ENCODE measurements around the gene SAA1. TPM values are rescaled to one million over a fixed set of nuclear protein-coding genes. Genes with fewer than 3 reads are reported as not detected.

Gene SAA1
- total RNA-seq: not detected in 2 replicates
- long read RNA-seq: 0 reads

GRCh38 chr11:18265949-18266348 is at the start of gene SAA1:
TSS of gene SAA1 (plus strand) at chr11:18266264. CDS start at chr11:18266888, 624 bp downstream.
- Mint-ChIP-seq H3K4me1 (ENCODE audit: low read depth) (peaks cover 3% of the 10 kb centered on the region), H3K36me3 (ENCODE audit: insufficient read depth) (no peaks in the 10 kb centered on the region), H3K9me3 (ENCODE audit: low read depth) (no peaks in the 10 kb centered on the region), H3K27me3 (peaks cover 3% of the 10 kb centered on the region), H3K27ac (no peak within 1 kb of the TSS), H3K4me3 (ENCODE audit: low read depth) (no peak within 1 kb of the TSS)
- no peak for DNase-seq (ENCODE audit: low spot score, unreplicated experiment)
- TF ChIP-seq CTCF (IDR thresholded peaks at IDR 0.05; ENCODE audit: unreplicated experiment): no peak

- H3K4me1 Mint-ChIP-seq (ENCODE audit: low read depth): no peaks in the 10 kb centered on the region
- H3K27me3 Mint-ChIP-seq: peaks cover 24% of the 10 kb centered on the region
- H3K36me3 Mint-ChIP-seq (ENCODE audit: insufficient read depth): no peaks in the 10 kb centered on the region
- H3K4me3 Mint-ChIP-seq (ENCODE audit: low read depth): no peak overlapping the region
- H3K9me3 Mint-ChIP-seq (ENCODE audit: low read depth): peaks cover 7% of the 10 kb centered on the region
- TF ChIP-seq CTCF (IDR thresholded peaks at IDR 0.05; ENCODE audit: unreplicated experiment): no peak
- DNase-seq (ENCODE audit: low spot score, unreplicated experiment): no peak
- no peak overlapping the region for H3K27ac Mint-ChIP-seq
Observed at GRCh38 chr11:18221274-18221876, 44.7 kb upstream of the SAA1 start.

GRCh38 chr11:18222814-18223421 is 43.1 kb upstream of the SAA1 start:
- H3K9me3 Mint-ChIP-seq (ENCODE audit: low read depth): peaks cover 7% of the 10 kb centered on the region
- no peaks in the 10 kb centered on the region for H3K36me3 Mint-ChIP-seq (ENCODE audit: insufficient read depth)
- no peak overlapping the region for H3K27ac Mint-ChIP-seq
- H3K27me3 Mint-ChIP-seq: peaks cover 18% of the 10 kb centered on the region
- no peaks in the 10 kb centered on the region for H3K4me1 Mint-ChIP-seq (ENCODE audit: low read depth)
- no peak for DNase-seq (ENCODE audit: low spot score, unreplicated experiment)
- H3K4me3 Mint-ChIP-seq (ENCODE audit: low read depth): no peak overlapping the region
- no peak for TF ChIP-seq CTCF (IDR thresholded peaks at IDR 0.05; ENCODE audit: unreplicated experiment)

- Mint-ChIP-seq H3K4me1 (ENCODE audit: low read depth) (no peaks in the 10 kb centered on the region), H3K9me3 (ENCODE audit: low read depth) (peaks cover 7% of the 10 kb centered on the region), H3K27me3 (peaks cover 12% of the 10 kb centered on the region), H3K27ac (no peak overlapping the region), H3K4me3 (ENCODE audit: low read depth) (no peak overlapping the region), H3K36me3 (ENCODE audit: insufficient read depth) (no peaks in the 10 kb centered on the region)
- TF ChIP-seq CTCF (IDR thresholded peaks at IDR 0.05; ENCODE audit: unreplicated experiment): no peak
- DNase-seq (ENCODE audit: low spot score, unreplicated experiment): no peak
Observed at GRCh38 chr11:18223591-18224387, 42.3 kb upstream of the SAA1 start.

- no peak for TF ChIP-seq CTCF (IDR thresholded peaks at IDR 0.05; ENCODE audit: unreplicated experiment)
Observed at GRCh38 chr11:18225913-18226312, 40.2 kb upstream of the SAA1 start.

More at GRCh38 chr11:18225913-18226312, 40.2 kb upstream of the SAA1 start:
- no peak overlapping the region for H3K27ac Mint-ChIP-seq
- no peak for DNase-seq (ENCODE audit: low spot score, unreplicated experiment)
- no peaks in the 10 kb centered on the region for H3K4me1 Mint-ChIP-seq (ENCODE audit: low read depth)
- H3K9me3 Mint-ChIP-seq (ENCODE audit: low read depth): peaks cover 3% of the 10 kb centered on the region
- H3K4me3 Mint-ChIP-seq (ENCODE audit: low read depth): no peak overlapping the region
- H3K36me3 Mint-ChIP-seq (ENCODE audit: insufficient read depth): no peaks in the 10 kb centered on the region
- peaks cover 5% of the 10 kb centered on the region for H3K27me3 Mint-ChIP-seq
